ENCODE measurements around the gene ARHGEF1. TPM values are rescaled to one million over a fixed set of nuclear protein-coding genes. Genes with fewer than 3 reads are reported as not detected.
A peak's percentile ranks its signal among the peaks of the same experiment; 100 is the strongest.
"Not testable (repeated sequence)": the region's sequence is repeated elsewhere in the genome, so short reads cannot be mapped to it uniquely, and the experiment has no call there.

Gene ARHGEF1
- total RNA-seq, 1 experiment from 2014 or later = 199 TPM

- no peak for DNase-seq (ENCODE audit: low spot score)
Measured at GRCh38 chr19:41930926-41931592, 48.1 kb downstream of the ARHGEF1 start.

DNA sequence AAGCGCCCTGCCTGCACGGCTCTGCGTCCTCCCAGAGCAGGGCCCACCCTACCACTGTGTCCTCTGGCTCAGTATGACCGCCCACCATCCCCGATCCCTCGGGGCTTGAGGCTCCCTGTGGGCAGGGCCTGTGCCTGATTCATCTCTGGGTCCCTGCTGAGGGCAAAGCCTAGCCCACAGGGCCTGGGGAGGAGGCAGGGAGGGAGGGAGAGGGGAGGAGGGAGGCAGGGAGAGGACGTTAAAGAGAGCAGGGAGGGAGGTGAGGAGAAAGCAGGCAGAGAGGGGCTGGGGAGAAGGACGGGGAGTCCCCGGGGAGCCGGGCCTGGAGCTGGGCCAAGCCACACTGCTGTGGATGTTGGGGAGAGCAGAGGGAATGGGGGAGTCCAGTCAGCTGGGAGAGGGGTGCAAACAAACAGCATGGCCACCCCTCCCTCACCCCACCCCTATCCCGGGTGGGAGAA lies 49.3 kb downstream of the ARHGEF1 start:
- no peak for DNase-seq (ENCODE audit: low spot score)

GRCh38 chr19:41932720-41933332 lies 49.8 kb downstream of the ARHGEF1 start:
- no peak for DNase-seq (ENCODE audit: low spot score)

DNA sequence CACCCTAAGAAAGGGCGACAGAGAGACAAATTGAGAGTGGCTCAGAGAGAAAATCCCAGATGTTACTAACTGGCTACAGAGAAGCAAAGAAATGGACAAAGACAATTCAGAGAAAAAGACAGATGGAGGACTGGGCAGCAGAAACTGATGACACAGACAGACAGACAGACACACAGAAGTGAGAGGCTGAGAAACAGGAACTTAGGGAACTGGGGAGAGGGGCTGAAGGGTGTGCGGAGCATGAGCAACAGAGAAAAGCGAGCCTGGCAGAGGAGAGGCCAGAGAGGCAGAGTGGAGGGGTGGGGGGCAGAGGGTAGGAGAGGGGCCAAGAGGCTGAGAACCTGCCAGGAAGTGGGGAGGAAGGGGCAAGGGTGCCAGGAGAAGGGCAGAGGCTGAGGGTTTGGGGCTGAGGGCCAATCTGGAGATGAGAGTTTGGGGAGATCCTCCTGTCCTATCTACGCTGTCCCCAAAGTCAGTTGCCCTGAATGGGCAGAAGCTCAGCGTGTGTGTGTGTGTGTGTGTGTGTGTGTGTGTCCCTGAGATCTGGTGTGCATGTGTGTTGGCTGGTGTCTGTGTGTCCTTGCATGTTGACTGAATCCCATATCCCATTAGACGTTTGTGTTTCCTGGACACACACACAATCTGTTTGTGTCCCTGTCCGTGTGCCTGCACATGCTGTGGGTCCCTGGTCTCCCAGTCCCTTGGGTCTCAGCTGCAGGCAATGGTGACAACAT lies 50.9 kb downstream of the ARHGEF1 start:
- DNase-seq (ENCODE audit: low spot score) = peak; percentile 16

GRCh38 chr19:41934849-41935374 lies 51.9 kb downstream of the ARHGEF1 start:
- DNase-seq (ENCODE audit: low spot score) = peak; percentile 96

DNA sequence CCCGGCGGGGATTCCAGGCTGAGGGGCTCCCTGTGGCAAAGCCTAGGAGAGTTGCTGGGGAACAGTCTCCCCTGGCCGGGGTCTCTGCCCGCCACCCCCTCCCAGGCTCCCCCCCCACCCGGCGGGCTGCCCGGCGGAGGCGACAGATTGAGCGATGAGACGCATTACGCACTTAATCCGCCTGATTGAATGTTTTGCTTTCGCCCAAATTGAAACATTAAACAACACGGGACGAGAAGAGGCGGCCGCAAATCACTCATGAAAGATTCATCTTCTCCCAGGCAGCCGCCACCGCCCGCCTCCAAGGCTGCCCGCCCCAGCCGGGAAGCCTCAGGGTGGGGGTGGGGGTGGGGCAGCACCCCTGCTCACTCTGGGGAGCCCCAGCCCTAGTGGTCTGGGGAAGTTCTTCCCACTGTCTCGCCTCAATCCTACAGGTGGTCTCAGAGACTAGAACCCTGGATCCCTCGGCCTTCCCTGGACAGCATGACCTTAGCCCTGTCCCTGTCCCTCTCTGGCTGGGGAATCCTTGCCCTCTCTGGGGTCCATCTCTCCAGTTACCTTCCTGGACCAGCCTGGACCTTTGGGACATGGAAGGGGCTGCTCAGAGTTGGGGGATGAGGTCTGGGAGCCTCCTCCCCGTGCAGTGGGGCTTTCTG lies 52.9 kb downstream of the ARHGEF1 start:
- DNase-seq (ENCODE audit: low spot score) = peak; percentile 16

- no peak for DNase-seq (ENCODE audit: low spot score)
Measured at GRCh38 chr19:41936416-41936850, 53.4 kb downstream of the ARHGEF1 start.

DNA sequence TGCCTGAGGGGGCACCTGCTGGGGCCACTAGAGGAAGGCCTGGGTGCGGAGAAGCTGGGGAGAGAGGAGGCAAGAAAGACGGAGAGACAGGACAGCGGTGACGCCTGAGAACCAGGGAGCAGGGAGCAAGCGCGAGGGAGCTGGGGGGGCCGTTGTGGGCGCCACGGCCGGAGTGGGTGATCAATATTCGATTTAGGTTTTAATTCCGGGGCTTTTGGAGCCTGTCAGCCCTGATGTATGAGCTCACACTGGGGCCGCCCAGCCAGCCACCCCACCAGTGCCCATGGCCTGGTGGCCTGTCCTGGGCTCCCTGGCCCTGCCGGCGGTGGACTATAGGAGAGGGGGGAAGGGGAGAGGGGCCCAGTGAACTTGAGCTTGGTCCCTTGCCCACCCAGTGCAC lies 54.0 kb downstream of the ARHGEF1 start:
- no peak for DNase-seq (ENCODE audit: low spot score)

- peak; percentile 24 for DNase-seq (ENCODE audit: low spot score)
Measured at GRCh38 chr19:41937525-41938468, 54.8 kb downstream of the ARHGEF1 start.

DNA sequence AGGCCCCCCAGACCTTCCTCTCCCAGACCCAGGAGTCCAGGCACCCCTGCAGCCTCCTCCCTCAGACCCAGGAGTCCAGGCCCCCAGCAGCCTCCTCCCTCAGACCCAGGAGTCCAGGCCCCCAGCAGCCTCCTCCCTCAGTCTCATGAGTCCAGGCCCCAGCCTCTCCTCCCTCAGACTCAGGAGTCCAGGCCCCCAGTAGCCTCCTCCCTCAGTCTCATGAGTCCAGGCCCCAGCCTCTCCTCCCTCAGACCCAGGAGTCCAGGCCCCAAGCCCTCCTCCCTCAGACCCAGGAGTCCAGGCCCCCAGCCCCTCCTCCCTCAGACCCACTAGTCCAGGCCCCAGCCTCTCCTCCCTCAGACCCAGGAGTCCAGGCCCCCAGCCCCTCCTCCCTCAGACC lies 56.2 kb downstream of the ARHGEF1 start:
- DNase-seq (ENCODE audit: low spot score) = not testable (repeated sequence)

- no peak for DNase-seq (ENCODE audit: low spot score)
Measured at GRCh38 chr19:41939861-41940730, 57.1 kb downstream of the ARHGEF1 start.

- DNase-seq (ENCODE audit: low spot score) = no peak
Measured at GRCh38 chr19:41940731-41941409, 57.9 kb downstream of the ARHGEF1 start.

DNA sequence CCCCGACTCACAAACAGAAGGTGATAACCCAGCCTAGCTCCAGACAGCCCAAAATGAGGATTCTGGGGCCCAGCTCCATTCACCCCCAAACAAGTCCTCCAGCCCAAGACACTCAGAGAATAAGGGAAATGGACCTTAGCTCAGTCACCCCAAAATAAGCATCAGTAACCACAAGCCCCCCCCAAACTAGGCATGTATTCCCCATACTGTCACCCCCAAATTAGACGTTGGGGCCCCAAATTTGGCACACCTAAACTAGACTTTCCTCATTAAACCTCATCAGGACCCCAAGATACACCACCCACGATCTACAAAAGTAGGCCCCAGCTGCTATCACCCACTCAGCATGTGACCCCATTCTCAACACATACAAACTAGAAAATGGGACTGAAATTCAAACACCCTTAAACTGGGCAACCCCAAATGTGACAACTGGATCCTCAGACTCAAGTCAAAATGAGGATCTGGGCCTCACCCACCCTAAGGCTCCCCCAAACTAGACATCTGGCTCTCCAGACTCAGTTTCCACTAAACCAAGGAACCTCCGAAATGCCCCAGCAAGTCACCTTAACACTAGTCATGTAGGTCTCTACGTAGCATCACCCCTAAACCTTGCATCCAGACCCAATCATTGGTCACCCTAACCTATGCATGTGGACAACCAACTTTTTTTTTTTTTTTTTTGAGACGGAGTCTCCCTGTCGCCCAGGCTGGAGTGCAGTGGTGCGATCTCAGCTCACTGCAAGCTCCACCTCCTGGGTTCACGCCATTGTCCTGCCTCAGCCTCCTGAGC lies 58.6 kb downstream of the ARHGEF1 start:
- no peak for DNase-seq (ENCODE audit: low spot score)

DNA sequence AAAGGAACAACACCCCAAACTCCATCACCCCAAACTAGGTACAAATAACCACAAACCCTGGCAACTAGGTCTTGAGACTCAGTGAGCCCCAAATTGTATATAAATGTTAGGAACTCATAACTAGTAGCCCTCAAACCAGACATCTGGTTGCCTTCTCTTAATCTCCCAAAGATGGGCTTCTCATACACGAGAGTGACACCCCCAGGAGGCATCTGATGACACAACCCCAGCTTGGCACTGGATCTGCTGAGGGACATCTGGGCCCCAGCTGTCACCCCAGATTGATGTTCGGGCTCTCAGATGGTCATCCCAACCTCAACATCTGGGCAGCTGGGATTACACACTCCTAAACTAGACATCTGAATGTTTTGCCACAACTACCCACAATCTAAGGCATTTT lies 61.4 kb downstream of the ARHGEF1 start:
- no peak for DNase-seq (ENCODE audit: low spot score)

DNA sequence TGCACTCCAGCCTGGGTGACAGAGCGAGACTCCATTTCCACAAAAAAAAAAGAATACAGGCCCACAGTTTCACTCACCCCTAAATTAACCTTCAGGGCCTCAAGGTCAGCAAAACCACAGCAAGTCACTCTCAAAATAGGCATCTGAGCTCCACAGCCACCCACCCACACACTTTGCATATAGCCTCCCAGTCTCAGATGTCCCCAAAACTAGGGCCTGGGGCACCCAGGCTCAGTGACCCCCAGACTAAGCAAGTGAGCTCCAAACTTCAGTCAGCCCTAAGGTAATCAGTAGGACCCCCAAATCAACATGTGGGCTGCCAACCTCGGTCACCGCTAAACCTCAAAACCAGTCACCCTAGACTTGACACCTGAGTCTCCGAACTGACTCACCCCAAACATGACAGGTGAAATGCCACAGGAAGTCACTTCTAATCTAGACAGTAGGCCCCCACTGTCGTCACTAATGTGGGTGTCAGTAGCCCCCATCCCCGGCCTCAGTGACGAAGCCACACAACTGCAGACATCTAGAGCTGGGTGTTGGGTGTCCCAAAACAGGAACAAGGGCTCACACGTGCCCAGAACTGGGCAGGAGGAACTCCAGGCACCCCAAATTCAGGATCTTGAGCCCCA lies 62.3 kb downstream of the ARHGEF1 start:
- no peak for DNase-seq (ENCODE audit: low spot score)

GRCh38 chr19:41947091-41947490 lies 64.1 kb downstream of the ARHGEF1 start:
- no peak for DNase-seq (ENCODE audit: low spot score)

DNA sequence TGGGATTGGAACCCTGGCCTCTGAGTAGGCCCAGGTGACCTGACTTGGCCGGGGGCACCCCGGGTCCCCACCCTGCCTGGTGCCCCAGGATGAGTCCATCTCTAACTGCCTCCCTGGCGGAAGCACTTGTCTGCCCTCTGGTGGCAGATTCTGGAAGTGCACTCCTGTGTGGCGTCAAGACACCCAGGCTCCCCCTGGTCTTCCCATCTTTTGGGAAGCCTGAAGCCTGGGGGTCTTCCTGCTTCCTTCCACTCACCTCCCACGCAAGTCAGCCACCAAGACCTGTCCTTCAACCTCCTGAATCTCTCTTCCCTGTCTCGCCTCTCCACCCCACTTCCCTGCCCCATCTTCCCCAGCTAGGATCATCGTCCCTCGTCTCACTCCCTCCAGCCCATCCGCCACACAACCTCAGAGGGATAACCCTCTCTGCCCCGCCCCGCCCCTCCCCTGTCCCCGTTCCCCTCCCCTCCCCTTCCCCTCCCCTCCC lies 68.7 kb downstream of the ARHGEF1 start:
- DNase-seq (ENCODE audit: low spot score) = peak; percentile 95

- DNase-seq (ENCODE audit: low spot score) = no peak
Measured at GRCh38 chr19:41955521-41955920, 72.5 kb downstream of the ARHGEF1 start.

All from HT-29 (cell line).